Large intestine (tissue), 12 donors: ENCODE results near the gene TADA2B. TPM values are rescaled to one million over a fixed set of nuclear protein-coding genes. Genes with fewer than 3 reads are reported as not detected.

Experiments
- DNase-seq, 2 donors: peaks; one replicate each; pipeline versions ENCODE4 v3.0.0 to v3.0.0-alpha.2; 2013
- H3K27ac ChIP-seq: one replicate; pipeline ENCODE4 v1.5.1; 2013; ENCODE audit warnings: low read length
- H3K27me3 ChIP-seq: 2 replicates; pipeline ENCODE4 v1.6.1; 2013; ENCODE audit warnings: low read length; ENCODE audit not compliant: control insufficient read depth, insufficient read depth
- H3K36me3 ChIP-seq: 2 replicates; pipeline ENCODE4 v1.6.1; 2013; ENCODE audit warnings: low read length; ENCODE audit not compliant: control insufficient read depth, insufficient read depth
- H3K4me1 ChIP-seq: one replicate; pipeline ENCODE4 v1.6.1; 2013; ENCODE audit warnings: low read length; ENCODE audit not compliant: control insufficient read depth, insufficient read depth
- H3K4me3 ChIP-seq: one replicate; pipeline ENCODE4 v1.5.1; 2013; ENCODE audit warnings: low read length
- H3K9me3 ChIP-seq: one replicate; pipeline ENCODE4 v1.6.1; 2013; ENCODE audit warnings: mild to moderate bottlenecking, low read depth, low read length, moderate library complexity; ENCODE audit not compliant: control insufficient read depth
- WGBS: methylation state at CpG from one replicate; pipeline ENCODE4 v1.1.5; 2013; ENCODE audit warnings: low lambda C conversion rate; ENCODE audit not compliant: insufficient coverage; 5-methylcytosine and 5-hydroxymethylcytosine counted together
- long read RNA-seq, 11 donors: transcript quantifications; one replicate each; lab custom pipeline, GENCODE V29; 2026
- polyA plus RNA-seq: library from polyadenylated mRNA; unstranded; fragments of 120-200 nt; gene quantifications from one replicate; pipeline ENCODE4 v1.2.1, GENCODE V29; 2013

The TADA2B gene
- 18.6 TPM for polyA plus RNA-seq
- long read RNA-seq, donor 1, full-length matches to known transcripts = 15 of 15 reads
- long read RNA-seq, donor 1, partial matches to known transcripts = 0 of 15 reads
- long read RNA-seq, donor 1, other reads (novel, unspliced or antisense) = 0 of 15 reads
- long read RNA-seq, donor 2, full-length matches to known transcripts = 20 of 20 reads
- long read RNA-seq, donor 2, partial matches to known transcripts = 0 of 20 reads
- long read RNA-seq, donor 2, other reads (novel, unspliced or antisense) = 0 of 20 reads
- long read RNA-seq, donor 3 = 0 reads
- long read RNA-seq, donor 4, full-length matches to known transcripts = 3 of 3 reads
- long read RNA-seq, donor 4, partial matches to known transcripts = 0 of 3 reads
- long read RNA-seq, donor 4, other reads (novel, unspliced or antisense) = 0 of 3 reads
- long read RNA-seq, donor 5, full-length matches to known transcripts = 9 of 9 reads
- long read RNA-seq, donor 5, partial matches to known transcripts = 0 of 9 reads
- long read RNA-seq, donor 5, other reads (novel, unspliced or antisense) = 0 of 9 reads
- long read RNA-seq, donor 6, full-length matches to known transcripts = 20 of 20 reads
- long read RNA-seq, donor 6, partial matches to known transcripts = 0 of 20 reads
- long read RNA-seq, donor 6, other reads (novel, unspliced or antisense) = 0 of 20 reads
- long read RNA-seq, donor 7, full-length matches to known transcripts = 10 of 31 reads
- long read RNA-seq, donor 7, partial matches to known transcripts = 0 of 31 reads
- long read RNA-seq, donor 7, other reads (novel, unspliced or antisense) = 21 of 31 reads
- long read RNA-seq, donor 8, full-length matches to known transcripts = 21 of 21 reads
- long read RNA-seq, donor 8, partial matches to known transcripts = 0 of 21 reads
- long read RNA-seq, donor 8, other reads (novel, unspliced or antisense) = 0 of 21 reads
- long read RNA-seq, donor 9, full-length matches to known transcripts = 12 of 12 reads
- long read RNA-seq, donor 9, partial matches to known transcripts = 0 of 12 reads
- long read RNA-seq, donor 9, other reads (novel, unspliced or antisense) = 0 of 12 reads
- long read RNA-seq, donor 10, full-length matches to known transcripts = 16 of 16 reads
- long read RNA-seq, donor 10, partial matches to known transcripts = 0 of 16 reads
- long read RNA-seq, donor 10, other reads (novel, unspliced or antisense) = 0 of 16 reads
- long read RNA-seq, donor 11, full-length matches to known transcripts = 15 of 15 reads
- long read RNA-seq, donor 11, partial matches to known transcripts = 0 of 15 reads
- long read RNA-seq, donor 11, other reads (novel, unspliced or antisense) = 0 of 15 reads

GRCh38 chr4:7043284-7044136 lies at the start of gene TADA2B:
TSS of gene TADA2B (plus strand) at chr4:7043372. CDS start at chr4:7043580, 208 bp downstream.
- DNase-seq = peak; percentile 21 to 71
- Histone ChIP-seq H3K36me3 (no peaks in the 10 kb centered on the region), H3K9me3 (no peaks in the 10 kb centered on the region), H3K27me3 (no peaks in the 10 kb centered on the region), H3K4me3 (peak within 1 kb of the TSS; percentile 91), H3K4me1 (peaks cover 14% of the 10 kb centered on the region), H3K27ac (peak within 1 kb of the TSS; percentile 74)
- WGBS = no CpG with 5 or more reads among the region's 119 CpGs

- DNase-seq = no peak
- Histone ChIP-seq H3K36me3 (peaks cover 67% of the 10 kb centered on the region), H3K27me3 (no peaks in the 10 kb centered on the region)
These were observed 46.7 kb upstream of the TADA2B start for GRCh38 chr4:6996481-6996880.

GRCh38 chr4:6999172-7000086 lies 43.7 kb upstream of the TADA2B start:
- H3K4me3 ChIP-seq = no peak overlapping the region
- no peak overlapping the region for H3K27ac ChIP-seq
- WGBS = no CpG with 5 or more reads among the region's 14 CpGs
- H3K36me3 ChIP-seq = peaks cover 78% of the 10 kb centered on the region
- H3K9me3 ChIP-seq = no peaks in the 10 kb centered on the region
- H3K27me3 ChIP-seq = no peaks in the 10 kb centered on the region
- no peak for DNase-seq
- H3K4me1 ChIP-seq = no peaks in the 10 kb centered on the region

More at GRCh38 chr4:6996481-6996880, 46.7 kb upstream of the TADA2B start:
- no peak overlapping the region for H3K4me3 ChIP-seq
- peaks cover 13% of the 10 kb centered on the region for H3K4me1 ChIP-seq
- H3K9me3 ChIP-seq = no peaks in the 10 kb centered on the region
- WGBS = 83% methylated on average over 3 of the region's 12 CpGs
- no peak overlapping the region for H3K27ac ChIP-seq

GRCh38 chr4:7000421-7001176 lies 42.6 kb upstream of the TADA2B start:
- H3K27ac ChIP-seq = no peak overlapping the region
- no peaks in the 10 kb centered on the region for H3K4me1 ChIP-seq
- no peak overlapping the region for H3K4me3 ChIP-seq
- WGBS = no CpG with 5 or more reads among the region's 18 CpGs
- no peaks in the 10 kb centered on the region for H3K9me3 ChIP-seq
- DNase-seq = no peak
- peaks cover 77% of the 10 kb centered on the region for H3K36me3 ChIP-seq
- H3K27me3 ChIP-seq = no peaks in the 10 kb centered on the region

GRCh38 chr4:7001271-7001670 lies 41.9 kb upstream of the TADA2B start:
- H3K4me1 ChIP-seq = no peaks in the 10 kb centered on the region
- no peaks in the 10 kb centered on the region for H3K27me3 ChIP-seq
- H3K36me3 ChIP-seq = peaks cover 74% of the 10 kb centered on the region
- H3K27ac ChIP-seq = no peak overlapping the region
- WGBS = no CpG with 5 or more reads among the region's 7 CpGs
- DNase-seq = no peak
- no peaks in the 10 kb centered on the region for H3K9me3 ChIP-seq
- H3K4me3 ChIP-seq = no peak overlapping the region

GRCh38 chr4:7002336-7002735 lies 40.8 kb upstream of the TADA2B start:
- H3K27ac ChIP-seq = no peak overlapping the region
- DNase-seq = no peak
- H3K9me3 ChIP-seq = no peaks in the 10 kb centered on the region
- peaks cover 6% of the 10 kb centered on the region for H3K4me1 ChIP-seq
- no peaks in the 10 kb centered on the region for H3K27me3 ChIP-seq
- H3K36me3 ChIP-seq = peaks cover 69% of the 10 kb centered on the region
- H3K4me3 ChIP-seq = no peak overlapping the region
- no CpG with 5 or more reads among the region's 7 CpGs for WGBS

- no peak overlapping the region for H3K27ac ChIP-seq
- no peaks in the 10 kb centered on the region for H3K27me3 ChIP-seq
- H3K4me1 ChIP-seq = peaks cover 12% of the 10 kb centered on the region
- DNase-seq = no peak
- H3K4me3 ChIP-seq = no peak overlapping the region
- WGBS = no CpG with 5 or more reads among the region's 11 CpGs
- no peaks in the 10 kb centered on the region for H3K9me3 ChIP-seq
- H3K36me3 ChIP-seq = peaks cover 67% of the 10 kb centered on the region
These were observed 39.8 kb upstream of the TADA2B start for GRCh38 chr4:7003176-7003878.

GRCh38 chr4:7003879-7004240 lies 39.3 kb upstream of the TADA2B start:
- no peak for DNase-seq
- Histone ChIP-seq H3K9me3 (no peaks in the 10 kb centered on the region), H3K36me3 (peaks cover 67% of the 10 kb centered on the region), H3K4me1 (peaks cover 12% of the 10 kb centered on the region), H3K4me3 (no peak overlapping the region), H3K27me3 (no peaks in the 10 kb centered on the region), H3K27ac (no peak overlapping the region)
- WGBS = no CpG with 5 or more reads among the region's 8 CpGs
